Vagina (tissue), 2 donors: ENCODE data around the gene TRIM37.

Experiments
- CTCF ChIP-seq, 3 experiments: fragments of 450-650 bp in 2 of 3; fragments of 200-600 bp in 1 of 3; sonication (generic) in 1 of 3; IDR thresholded peaks; one replicate each; pipeline ENCODE4 v1.5.1; 2017 to 2019; ENCODE audit warnings: antibody characterized with exemption in 3 of 3, mild to moderate bottlenecking in 2 of 3, moderate library complexity in 2 of 3
- POLR2A ChIP-seq, 2 donors: fragments of 450-650 bp; IDR thresholded peaks; one replicate each; pipeline ENCODE4 v1.6.1; 2017; ENCODE audit warnings: antibody characterized with exemption in 2 of 2, mild to moderate bottlenecking in 2 of 2, moderate library complexity in 2 of 2

- TF ChIP-seq CTCF (IDR thresholded peaks at IDR 0.05) = no peak
- no peak for TF ChIP-seq POLR2A (IDR thresholded peaks at IDR 0.05)
These were observed 12.9 kb downstream of the TRIM37 start for GRCh38 chr17:59093702-59094231.
